HEK293T (cell line): Measurements from ENCODE around the gene TBC1D1.

Experiments used
- CTCF ChIA-PET: fragments of 350-600 bp; formaldehyde crosslinking; extraction: SDS; loops from one replicate; lab custom pipeline; 2021; ENCODE audit warnings: antibody characterized with exemption, inconsistent platforms; lab: Yijun Ruan, JAX
- POLR2A ChIA-PET: fragments of 350-600 bp; formaldehyde crosslinking; extraction: SDS; loops from one replicate; lab custom pipeline; 2020; ENCODE audit warnings: antibody characterized with exemption, inconsistent platforms; lab: Yijun Ruan, JAX
- DNase-seq: peaks from one replicate; pipeline ENCODE4 v3.0.0; 2012; ENCODE audit warnings: mixed read lengths; ENCODE audit errors: extremely low spot score
- ARNT ChIP-seq: fragments of 450-650 bp; IDR thresholded peaks from 2 replicates; pipeline ENCODE4 v1.6.1; 2017; ENCODE audit warnings: mild to moderate bottlenecking
- BHLHE40 ChIP-seq: fragments of 450-650 bp; IDR thresholded peaks from 2 replicates; pipeline ENCODE4 v1.6.1; 2016; ENCODE audit warnings: mild to moderate bottlenecking, moderate library complexity, borderline replicate concordance
- CTBP1 ChIP-seq: fragments of 450-650 bp; IDR thresholded peaks from 2 replicates; pipeline ENCODE4 v1.6.1; 2016; ENCODE audit warnings: borderline replicate concordance
- ELF4 ChIP-seq: fragments of 450-650 bp; IDR thresholded peaks from 2 replicates; pipeline ENCODE4 v1.6.1; 2017; ENCODE audit warnings: antibody characterized with exemption
- FOXA1 ChIP-seq: fragments of 450-650 bp; IDR thresholded peaks from 2 replicates; pipeline ENCODE4 v1.6.1; 2016; ENCODE audit warnings: mild to moderate bottlenecking
- FOXK2 ChIP-seq: fragments of 450-650 bp; IDR thresholded peaks from 2 replicates; pipeline ENCODE4 v1.6.1; 2016; ENCODE audit warnings: mild to moderate bottlenecking
- FOXM1 ChIP-seq: fragments of 450-650 bp; IDR thresholded peaks from 2 replicates; pipeline ENCODE4 v1.6.1; 2017; ENCODE audit warnings: mild to moderate bottlenecking, borderline replicate concordance
- HDGF ChIP-seq: fragments of 450-650 bp; IDR thresholded peaks from 2 replicates; pipeline ENCODE4 v1.6.1; 2017; ENCODE audit warnings: antibody characterized with exemption, borderline replicate concordance
- L3MBTL2 ChIP-seq: fragments of 450-650 bp; conservative IDR thresholded peaks from 2 replicates; pipeline ENCODE4 v1.6.1; 2016; ENCODE audit warnings: mild to moderate bottlenecking
- LEF1 ChIP-seq: fragments of 450-650 bp; IDR thresholded peaks from 2 replicates; pipeline ENCODE4 v1.6.1; 2017; ENCODE audit warnings: mild to moderate bottlenecking, borderline replicate concordance
- NFRKB ChIP-seq: fragments of 450-650 bp; IDR thresholded peaks from 2 replicates; pipeline ENCODE4 v1.6.1; 2016; ENCODE audit warnings: mild to moderate bottlenecking, moderate library complexity
- SP1 ChIP-seq: fragments of 450-650 bp; IDR thresholded peaks from 2 replicates; pipeline ENCODE4 v1.6.1; 2017
- SUZ12 ChIP-seq: fragments of 450-650 bp; IDR thresholded peaks from 2 replicates; pipeline ENCODE4 v1.6.1; 2016; ENCODE audit warnings: mild to moderate bottlenecking
- TARDBP ChIP-seq: fragments of 450-650 bp; IDR thresholded peaks from 2 replicates; pipeline ENCODE4 v1.6.1; 2016
- ZNF384 ChIP-seq: fragments of 450-650 bp; IDR thresholded peaks from 2 replicates; pipeline ENCODE4 v1.6.1; 2016
- TF ChIP-seq, protein P1 (sequence below): fragments of 450-650 bp; IDR thresholded peaks from 2 replicates; pipeline ENCODE4 v1.6.1; 2016

Gene TBC1D1

DNA sequence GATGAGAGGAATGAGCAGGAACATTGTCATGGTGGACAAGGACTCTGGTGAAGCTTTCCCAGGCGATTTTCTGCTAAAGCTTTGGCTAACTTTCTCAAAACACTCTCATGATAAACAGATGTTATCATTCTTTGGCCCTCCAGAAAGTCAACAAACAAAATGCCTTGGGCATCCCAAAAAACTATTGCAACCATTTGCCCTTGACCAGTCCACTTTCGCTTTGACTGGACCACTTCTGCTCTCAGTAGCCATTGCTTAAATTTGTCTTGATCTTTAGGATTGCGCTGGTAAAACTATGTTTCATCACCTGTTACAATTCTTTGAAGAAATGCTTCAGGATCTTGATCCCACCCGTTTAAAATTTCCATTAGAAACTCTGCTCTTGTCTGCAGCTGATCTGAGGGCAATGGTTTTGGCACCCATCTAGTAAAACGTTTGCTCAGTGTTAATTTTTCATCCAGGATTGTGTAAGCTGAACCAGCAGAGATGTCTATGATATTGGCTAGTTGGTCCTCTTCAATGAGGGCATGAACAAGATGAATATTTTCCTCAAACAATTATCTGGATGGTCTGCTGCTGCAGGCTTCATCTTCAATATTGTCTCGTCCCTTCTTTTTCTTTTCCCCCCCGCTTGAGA lies 14.8 kb downstream of the TBC1D1 start:
- ChIA-PET POLR2A (no interaction called here), CTCF (no interaction called here)
- TF ChIP-seq FOXM1 (no peak), L3MBTL2 (no peak), ZNF384 (no peak), FOXK2 (no peak), SUZ12 (no peak), NFRKB (no peak), TARDBP (no peak)
- no peak for DNase-seq

DNA sequence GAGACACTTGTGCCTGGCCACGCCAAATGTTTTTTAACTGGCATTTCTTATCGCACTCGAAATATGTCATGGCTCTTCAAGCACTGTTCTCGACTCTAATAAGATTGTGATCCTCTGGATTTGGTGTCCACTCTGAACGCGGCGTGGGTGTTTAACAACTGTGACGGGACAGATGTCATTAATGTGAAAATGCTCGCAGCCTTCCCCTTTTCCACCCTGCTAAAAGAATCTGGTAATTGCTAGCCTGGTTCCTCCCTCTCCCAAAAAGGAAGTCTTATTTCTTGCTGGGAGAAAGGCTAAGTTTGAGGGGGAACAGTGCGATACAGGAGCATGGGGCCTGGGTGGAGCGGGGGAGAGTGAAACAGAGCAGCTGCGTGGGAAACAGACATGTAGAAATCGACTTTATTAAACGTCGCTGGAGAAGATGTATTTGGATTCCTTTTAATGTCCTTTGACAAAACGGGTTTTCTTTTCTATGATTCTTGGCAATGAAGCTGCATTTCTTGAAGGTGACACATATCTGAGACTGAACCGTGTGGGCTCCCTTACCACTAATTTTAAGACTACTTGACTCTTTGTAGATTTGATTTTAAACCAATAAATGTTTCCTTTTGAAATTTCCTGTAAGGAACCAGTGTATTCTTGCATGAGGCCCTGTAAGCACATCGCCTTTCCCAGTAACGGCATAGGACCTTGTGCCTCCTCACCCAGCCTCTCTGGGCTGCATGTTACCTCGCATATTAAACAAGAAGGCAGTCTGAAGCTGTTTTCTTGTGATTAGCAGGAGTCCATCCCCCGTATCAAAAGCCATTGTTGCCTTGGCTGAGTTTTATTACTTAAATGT lies 17.8 kb downstream of the TBC1D1 start:
- no peak for DNase-seq
- TF ChIP-seq ELF4 (no peak), HDGF (no peak), TARDBP (no peak), ZNF384 (no peak), CTBP1 (no peak), L3MBTL2 (no peak), ARNT (no peak), LEF1 (no peak), BHLHE40 (no peak), FOXM1 (no peak)
- TF ChIP-seq, protein P1, sequence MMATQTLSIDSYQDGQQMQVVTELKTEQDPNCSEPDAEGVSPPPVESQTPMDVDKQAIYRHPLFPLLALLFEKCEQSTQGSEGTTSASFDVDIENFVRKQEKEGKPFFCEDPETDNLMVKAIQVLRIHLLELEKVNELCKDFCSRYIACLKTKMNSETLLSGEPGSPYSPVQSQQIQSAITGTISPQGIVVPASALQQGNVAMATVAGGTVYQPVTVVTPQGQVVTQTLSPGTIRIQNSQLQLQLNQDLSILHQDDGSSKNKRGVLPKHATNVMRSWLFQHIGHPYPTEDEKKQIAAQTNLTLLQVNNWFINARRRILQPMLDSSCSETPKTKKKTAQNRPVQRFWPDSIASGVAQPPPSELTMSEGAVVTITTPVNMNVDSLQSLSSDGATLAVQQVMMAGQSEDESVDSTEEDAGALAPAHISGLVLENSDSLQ, result no peak
- CTCF ChIA-PET, result no interaction called here
- POLR2A ChIA-PET, result interaction anchor here (1.1 kb wide), 1 partner anchor 82 kb away, joined by 4 read pairs; the partner anchor contains the start of gene PGM2

DNA sequence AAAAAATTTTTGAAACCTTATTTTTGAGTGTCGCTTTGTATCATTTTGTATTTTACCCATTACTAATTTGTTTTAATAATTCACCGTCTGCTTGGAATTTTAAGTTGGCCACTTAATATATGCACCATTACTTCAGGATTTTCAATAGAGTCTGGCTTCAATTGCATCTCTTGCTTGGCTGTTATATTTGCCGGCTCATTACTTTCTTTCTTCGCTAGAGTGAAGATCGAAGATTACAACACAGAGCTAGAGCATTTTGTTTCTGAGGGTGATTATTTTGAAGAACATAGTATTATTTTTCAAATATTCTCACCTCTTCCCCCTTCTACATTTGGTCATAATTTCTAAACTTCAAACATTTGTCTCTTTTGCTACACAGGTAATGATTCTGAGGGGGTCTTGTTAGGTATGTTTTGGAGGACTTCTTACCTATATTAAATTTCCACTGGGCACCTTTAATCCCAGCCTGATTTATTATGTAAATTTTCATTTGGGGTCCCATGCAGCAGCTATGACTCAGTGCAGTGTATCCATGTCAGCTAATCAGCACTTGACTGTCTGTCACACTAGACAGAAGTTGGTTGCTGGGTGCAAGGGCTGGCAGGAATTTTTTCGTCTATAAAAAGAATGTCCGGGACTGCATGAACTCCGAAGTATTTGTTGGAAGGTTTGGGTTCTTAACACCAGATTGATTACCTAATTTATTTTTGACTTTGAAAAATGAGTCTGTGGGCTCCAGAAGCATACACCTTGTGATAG lies 18.6 kb downstream of the TBC1D1 start:
- CTCF ChIA-PET, result no interaction called here
- POLR2A ChIA-PET, result interaction anchor here (0.7 to 1.1 kb wide), 2 partner anchors 18 to 83 kb away, joined by 3 to 4 read pairs; partner anchors contain the start of gene PGM2

DNA sequence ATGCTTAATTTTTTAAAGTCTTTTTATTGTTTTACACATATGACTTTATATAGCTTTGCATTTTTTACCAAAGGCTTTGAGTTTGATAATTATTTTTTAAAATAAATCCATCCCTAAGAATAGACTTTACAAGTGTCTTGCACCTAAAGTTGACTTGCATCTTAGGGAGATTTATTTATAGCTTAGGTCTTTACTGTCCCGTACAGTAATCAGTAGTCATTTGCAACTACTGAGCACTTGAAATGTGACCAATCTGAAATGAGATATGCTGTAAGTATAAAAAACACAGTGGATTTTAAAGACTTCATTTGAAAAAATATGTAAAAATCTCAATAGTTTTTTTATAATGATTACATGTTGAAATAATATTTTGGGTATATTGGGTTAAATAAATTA lies 19.2 kb downstream of the TBC1D1 start:
- POLR2A ChIA-PET, result interaction anchor here (0.7 kb wide), 1 partner anchor 19 kb away, joined by 3 read pairs; no protein-coding TSS in a partner anchor
- TF ChIP-seq CTBP1 (no peak), NFRKB (no peak), ARNT (no peak), FOXM1 (no peak), FOXK2 (no peak), SP1 (no peak), L3MBTL2 (no peak)
- TF ChIP-seq, protein P1, result no peak
- no peak for DNase-seq
- CTCF ChIA-PET, result no interaction called here

More for the DNA sequence above, 18.6 kb downstream of the TBC1D1 start:
- DNase-seq, result no peak
- TF ChIP-seq ZNF384 (no peak), FOXA1 (no peak), SUZ12 (no peak), NFRKB (no peak), BHLHE40 (no peak), L3MBTL2 (no peak), SP1 (no peak), FOXK2 (no peak), ELF4 (no peak), ARNT (no peak), FOXM1 (no peak), TARDBP (no peak), LEF1 (no peak), HDGF (no peak), CTBP1 (no peak)
- TF ChIP-seq, protein P1, result no peak

DNA sequence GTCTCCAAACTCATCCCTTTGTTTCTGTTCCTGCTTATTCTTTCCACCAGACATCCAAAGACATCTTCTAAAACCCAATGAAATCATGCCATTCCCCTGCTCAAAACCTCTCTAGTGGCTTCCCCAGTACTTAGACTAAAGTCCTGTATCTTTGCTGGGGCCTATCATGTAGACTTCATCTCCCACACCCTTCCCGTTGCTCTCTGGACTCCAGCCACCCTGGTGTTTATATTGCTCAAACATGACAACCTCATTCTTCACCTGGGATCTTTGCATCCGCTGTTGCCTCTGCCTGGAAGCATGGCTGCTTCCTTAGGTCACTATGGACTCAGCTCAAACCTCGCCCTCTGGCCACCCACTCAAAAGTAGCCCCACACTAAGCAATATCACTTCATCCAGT lies 23.7 kb downstream of the TBC1D1 start:
- ChIA-PET POLR2A (no interaction called here), CTCF (no interaction called here)
- no peak for DNase-seq
- TF ChIP-seq CTBP1 (no peak), FOXM1 (no peak), FOXA1 (no peak), BHLHE40 (no peak), LEF1 (no peak), ARNT (no peak), SUZ12 (no peak), TARDBP (no peak), L3MBTL2 (no peak)
